Renal cortical epithelial cell (primary cell): ENCODE measurements around the gene GPHN. TPM values are rescaled to one million over a fixed set of nuclear protein-coding genes. Genes with fewer than 3 reads are reported as not detected.
"Not testable (repeated sequence)": the region's sequence is repeated elsewhere in the genome, so short reads cannot be mapped to it uniquely, and the experiment has no call there.

Source experiments
- DNase-seq: peaks from one replicate; pipeline ENCODE4 v3.0.0-alpha.2; 2011; ENCODE audit warnings: low read depth
- total RNA-seq: library from RNA; depleted of rRNA; stranded (reverse); fragments of >200 nt; gene quantifications from 2 replicates; pipeline ENCODE4 v1.2.3, GENCODE V29; 2014

The GPHN gene
- total RNA-seq, 1 donor from 2014 or later = 38.7 TPM

GRCh38 chr14:66502836-66503235 lies 5.1 kb upstream of the GPHN start:
- peak; percentile 35 for DNase-seq

GRCh38 chr14:66503532-66503931 lies 4.4 kb upstream of the GPHN start:
- DNase-seq = no peak

- peak; percentile 31 for DNase-seq
Observed at GRCh38 chr14:66507181-66507721, 696 bp upstream of the GPHN start.

GRCh38 chr14:66508547-66508845 lies 549 bp downstream of the GPHN start:
- no peak for DNase-seq

- no peak for DNase-seq
Observed at GRCh38 chr14:66508846-66509621, 1.1 kb downstream of the GPHN start.

- no peak for DNase-seq
Observed at GRCh38 chr14:66509874-66510273, 1.9 kb downstream of the GPHN start.

- DNase-seq = no peak
Observed at GRCh38 chr14:66511849-66512248, 3.9 kb downstream of the GPHN start.

GRCh38 chr14:66514213-66514612 lies 6.3 kb downstream of the GPHN start:
- no peak for DNase-seq

GRCh38 chr14:66530526-66530925 lies 22.6 kb downstream of the GPHN start:
- peak; percentile 36 for DNase-seq

- DNase-seq = no peak
Observed at GRCh38 chr14:66539034-66539433, 31.1 kb downstream of the GPHN start.

GRCh38 chr14:66540038-66540437 lies 32.1 kb downstream of the GPHN start:
- DNase-seq = no peak

GRCh38 chr14:66541627-66542026 lies 33.7 kb downstream of the GPHN start:
- no peak for DNase-seq

GRCh38 chr14:66543996-66544395 lies 36.0 kb downstream of the GPHN start:
- no peak for DNase-seq

GRCh38 chr14:66545191-66545590 lies 37.2 kb downstream of the GPHN start:
- DNase-seq = not testable (repeated sequence)

- not testable (repeated sequence) for DNase-seq
Observed at GRCh38 chr14:66545751-66546150, 37.8 kb downstream of the GPHN start.

GRCh38 chr14:66563731-66564130 lies 55.8 kb downstream of the GPHN start:
- DNase-seq = no peak

GRCh38 chr14:66568220-66568619 lies 60.3 kb downstream of the GPHN start:
- no peak for DNase-seq

GRCh38 chr14:66572826-66573225 lies 64.9 kb downstream of the GPHN start:
- peak; percentile 27 for DNase-seq

- no peak for DNase-seq
Observed at GRCh38 chr14:66575014-66575413, 67.1 kb downstream of the GPHN start.

- DNase-seq = no peak
Observed at GRCh38 chr14:66575939-66576338, 68.0 kb downstream of the GPHN start.

GRCh38 chr14:66587753-66588152 lies 79.8 kb downstream of the GPHN start:
- not testable (repeated sequence) for DNase-seq

- no peak for DNase-seq
Observed at GRCh38 chr14:66595394-66595793, 87.4 kb downstream of the GPHN start.

GRCh38 chr14:66596241-66596985 lies 88.5 kb downstream of the GPHN start:
- DNase-seq = no peak
